ENCODE data around the gene ATP1A3.
"Not testable (repeated sequence)": the region's sequence is repeated elsewhere in the genome, so short reads cannot be mapped to it uniquely, and the experiment has no call there.

The ATP1A3 gene

DNA sequence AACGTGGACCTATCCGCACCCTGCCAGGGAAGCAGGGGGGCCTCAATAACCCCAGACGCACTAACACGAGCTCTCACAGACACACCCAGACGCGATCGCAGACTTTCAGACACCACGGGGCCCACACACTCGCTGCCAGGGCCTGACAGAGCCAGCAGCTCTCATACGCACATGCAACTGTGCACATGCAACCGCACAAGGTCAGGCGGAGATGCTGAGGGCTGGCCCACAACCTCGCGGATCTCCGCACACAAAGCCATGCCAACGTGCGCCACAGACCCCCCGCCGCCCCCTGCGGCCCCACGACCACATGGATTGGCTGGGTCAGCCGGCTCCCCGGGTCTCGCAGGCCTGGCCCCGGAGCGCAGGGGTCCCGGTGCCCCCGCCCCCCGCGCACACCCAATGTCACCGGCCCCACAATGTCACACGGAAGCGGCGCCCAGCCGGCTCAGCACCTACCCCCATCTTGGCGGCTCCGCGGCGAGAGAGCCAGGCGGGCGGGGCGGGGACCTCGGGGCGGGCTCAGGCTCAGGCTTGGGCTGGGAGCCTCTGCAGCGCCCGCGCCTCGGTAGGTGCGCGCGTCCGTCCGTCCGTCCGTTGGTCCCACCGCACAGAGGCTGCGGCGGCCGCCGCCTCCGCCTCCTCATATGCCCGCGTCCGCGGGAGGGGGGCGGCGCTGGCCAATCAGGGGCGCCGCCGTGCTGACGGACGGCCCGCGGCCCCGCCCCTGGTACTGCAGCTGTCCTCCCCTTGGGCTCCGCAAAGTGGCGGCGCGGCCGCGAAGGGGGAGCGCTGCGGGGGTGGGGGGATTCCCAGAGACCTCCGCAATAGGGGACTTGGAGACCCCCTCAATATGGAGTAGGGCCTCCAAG lies at the start of gene ATP1A3:
Gene ATP1A3, minus strand, starts transcription at position 619 of the 872 bp plus-strand sequence. Its CDS starts 154 bp downstream, at position 465.
- peak; percentile 46 for DNase-seq

DNA sequence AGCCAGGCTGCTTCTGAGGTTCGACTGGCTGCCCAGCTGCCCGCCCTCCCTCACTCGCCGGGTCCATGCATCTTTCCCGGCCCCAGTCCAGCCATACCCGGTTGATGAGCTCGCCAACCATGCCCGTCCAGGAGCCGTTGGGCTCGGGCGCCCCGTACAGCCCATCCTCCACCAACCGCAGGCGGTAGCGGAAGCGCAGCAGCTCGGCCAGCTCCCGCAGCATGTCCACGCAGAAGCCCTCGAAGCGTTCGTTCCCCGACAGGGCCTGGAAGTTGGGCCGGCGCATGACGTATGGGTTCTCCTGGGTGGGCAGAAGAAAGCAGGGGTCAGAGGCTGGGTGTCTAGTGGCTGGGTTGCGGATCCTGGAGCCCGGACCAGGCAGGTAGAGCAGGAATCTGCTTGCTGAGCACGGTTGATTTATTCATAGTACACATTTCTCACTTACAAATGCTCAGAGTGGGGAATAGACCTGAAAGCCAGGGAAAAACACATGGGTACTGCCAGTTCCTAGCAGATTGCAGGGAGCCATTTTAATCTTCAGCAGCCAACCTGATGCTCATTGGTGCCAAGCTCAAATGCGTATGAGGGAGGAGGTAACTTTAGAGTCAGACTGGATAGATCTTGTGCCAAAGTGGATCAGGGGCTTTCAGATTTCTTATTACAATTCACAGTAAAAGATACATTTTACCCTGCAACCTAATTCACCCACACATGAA lies 48.6 kb upstream of the ATP1A3 start:
- no peak for DNase-seq

DNA sequence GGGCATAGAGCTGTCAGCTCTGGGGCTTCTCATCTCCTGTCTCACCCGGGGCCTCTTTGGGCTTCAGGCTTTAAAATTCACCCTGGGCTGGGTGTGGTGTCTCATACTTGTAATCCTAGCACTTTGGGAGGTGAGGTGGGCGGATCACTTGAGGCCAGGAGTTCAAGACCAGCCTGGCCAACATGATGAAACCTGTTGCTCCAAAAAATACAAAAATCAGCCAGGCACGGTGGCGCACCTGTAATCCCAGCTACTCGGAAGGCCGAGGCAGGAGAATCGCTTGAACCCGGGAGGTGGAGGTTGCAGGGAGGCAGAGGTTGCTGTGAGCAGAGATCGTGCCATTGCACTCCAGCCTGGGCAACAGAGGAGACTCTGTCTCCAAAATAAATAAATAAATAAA lies 46.5 kb upstream of the ATP1A3 start:
- not testable (repeated sequence) for DNase-seq

DNA sequence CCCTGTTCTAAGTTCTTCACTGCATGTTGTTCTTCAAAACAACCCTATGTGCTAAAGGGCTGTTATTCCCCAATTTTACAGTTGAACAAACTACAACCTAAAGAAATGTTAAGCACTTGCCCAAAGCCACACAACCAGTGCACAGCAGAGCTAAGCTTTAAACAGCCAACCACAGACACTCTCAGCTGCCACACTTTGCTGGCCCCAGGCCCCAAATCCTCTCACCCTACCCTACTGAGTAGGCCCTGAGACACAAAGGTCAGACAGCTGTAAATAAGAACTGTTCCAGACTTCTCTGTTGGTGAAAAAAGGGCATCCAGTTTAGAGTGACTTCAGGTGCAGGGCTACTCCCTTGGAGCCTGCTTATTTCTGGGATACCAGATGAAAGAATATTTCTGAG lies 46.0 kb upstream of the ATP1A3 start:
- no peak for DNase-seq

DNA sequence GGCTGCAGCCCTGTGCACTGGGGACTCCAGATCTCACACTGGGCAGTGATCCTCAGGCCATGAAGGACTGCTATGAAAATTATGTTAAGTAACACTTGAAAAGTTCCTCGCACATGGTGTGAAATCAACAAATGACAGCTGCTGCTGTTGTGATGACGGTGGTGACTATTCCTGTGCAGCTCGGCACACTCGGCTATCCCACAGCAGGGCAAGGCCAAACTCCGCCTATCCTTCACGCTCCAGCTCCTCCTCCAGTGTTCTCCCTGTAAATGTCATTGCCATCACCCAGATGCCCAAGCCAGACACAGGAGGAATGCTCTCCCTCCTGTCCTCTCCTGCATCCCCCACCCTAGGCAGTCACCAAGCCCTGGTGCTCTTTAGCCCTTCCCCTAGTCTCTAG lies 44.6 kb upstream of the ATP1A3 start:
- DNase-seq: no peak

DNA sequence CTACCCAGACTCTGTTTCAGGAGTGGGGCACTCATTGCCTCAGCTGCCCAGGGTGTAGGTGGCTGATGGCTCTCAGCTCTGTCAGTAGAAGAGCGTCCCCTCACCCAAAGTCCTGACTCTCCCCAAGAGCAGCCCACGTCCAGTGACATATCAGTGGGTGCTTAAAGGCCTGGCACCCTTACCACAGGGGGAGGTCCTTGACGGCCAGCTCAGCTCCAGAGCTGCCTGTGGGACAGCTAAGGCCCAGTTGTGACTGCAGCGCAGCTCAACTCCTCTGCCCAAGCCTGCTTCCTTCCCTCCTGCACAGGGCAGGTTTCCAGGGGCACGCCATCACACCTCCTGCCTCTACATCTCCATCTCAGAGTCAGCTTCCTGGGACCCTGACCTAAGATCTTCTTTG lies 43.6 kb upstream of the ATP1A3 start:
- DNase-seq: no peak

DNA sequence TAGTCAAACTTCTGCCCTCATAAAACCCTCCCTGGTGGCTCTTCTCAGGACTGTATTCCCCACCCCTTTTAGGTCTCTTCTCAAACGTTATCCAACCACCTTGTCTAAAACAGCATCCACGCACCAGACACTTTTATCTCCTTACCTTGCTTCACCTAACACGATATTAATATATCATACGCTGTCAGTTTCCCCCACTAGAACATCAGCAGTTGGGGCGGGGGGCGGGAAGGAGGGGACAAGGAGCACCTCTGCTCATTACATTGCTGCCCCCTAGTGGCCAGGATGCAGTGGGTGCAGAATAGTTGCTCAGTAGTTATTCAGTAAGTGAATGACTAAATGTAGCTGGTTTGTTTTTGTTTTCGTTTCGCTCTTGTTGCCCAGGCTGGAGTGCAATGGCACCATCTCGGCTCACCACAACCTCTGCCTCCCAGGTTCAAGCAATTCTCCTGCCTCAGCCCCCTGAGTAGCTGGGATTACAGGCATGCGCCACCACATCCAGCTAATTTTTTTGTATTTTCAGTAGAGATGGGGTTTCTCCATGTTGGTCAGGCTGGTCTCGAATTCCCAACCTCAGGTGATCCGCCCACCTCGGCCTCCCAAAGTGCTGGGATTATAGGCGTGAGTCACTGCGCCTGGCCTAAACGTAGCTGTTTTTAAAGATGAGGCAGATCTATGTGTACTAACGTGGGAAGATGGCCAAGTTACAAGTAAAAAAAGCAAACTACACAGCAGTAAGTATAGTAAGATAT lies 40.8 kb upstream of the ATP1A3 start:
- peak; percentile 76 for DNase-seq

DNA sequence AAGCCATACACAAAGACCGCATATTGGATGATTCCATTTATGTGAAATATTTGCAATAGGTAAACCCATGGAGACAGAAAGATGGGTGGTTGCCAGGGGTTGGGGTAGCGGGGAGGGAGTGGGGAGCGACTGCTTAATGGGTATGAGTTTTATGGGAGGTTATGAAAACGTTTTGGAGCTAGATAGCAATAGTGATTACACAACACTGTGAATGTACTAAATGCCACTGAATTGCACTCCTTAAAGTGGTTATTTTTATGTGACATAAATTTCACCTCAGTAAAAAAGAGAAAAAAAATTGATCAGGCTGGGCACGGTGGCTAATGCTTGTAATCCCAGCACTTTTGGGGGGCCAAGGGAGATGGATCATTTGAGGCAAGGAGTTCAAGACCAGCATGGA lies 39.4 kb upstream of the ATP1A3 start:
- DNase-seq: no peak

DNA sequence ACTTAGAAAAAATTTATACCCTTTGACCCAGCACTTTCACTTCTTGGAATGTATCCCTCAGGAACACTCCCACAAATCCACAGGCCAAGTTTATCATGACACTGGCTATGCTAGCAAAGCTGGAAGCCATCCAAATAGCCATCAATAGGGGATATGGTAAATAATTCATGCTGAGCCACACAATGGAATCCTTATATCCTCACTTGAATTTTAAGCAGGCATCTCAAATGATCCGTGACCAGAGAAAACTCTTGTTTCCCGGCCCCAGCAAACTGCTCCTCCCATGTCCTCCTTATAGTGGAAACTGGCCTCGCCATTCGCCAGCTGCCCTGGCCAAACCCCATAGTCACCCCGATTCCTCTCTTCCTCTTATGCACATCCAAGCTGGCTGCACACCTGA lies 38.4 kb upstream of the ATP1A3 start:
- no peak for DNase-seq

DNA sequence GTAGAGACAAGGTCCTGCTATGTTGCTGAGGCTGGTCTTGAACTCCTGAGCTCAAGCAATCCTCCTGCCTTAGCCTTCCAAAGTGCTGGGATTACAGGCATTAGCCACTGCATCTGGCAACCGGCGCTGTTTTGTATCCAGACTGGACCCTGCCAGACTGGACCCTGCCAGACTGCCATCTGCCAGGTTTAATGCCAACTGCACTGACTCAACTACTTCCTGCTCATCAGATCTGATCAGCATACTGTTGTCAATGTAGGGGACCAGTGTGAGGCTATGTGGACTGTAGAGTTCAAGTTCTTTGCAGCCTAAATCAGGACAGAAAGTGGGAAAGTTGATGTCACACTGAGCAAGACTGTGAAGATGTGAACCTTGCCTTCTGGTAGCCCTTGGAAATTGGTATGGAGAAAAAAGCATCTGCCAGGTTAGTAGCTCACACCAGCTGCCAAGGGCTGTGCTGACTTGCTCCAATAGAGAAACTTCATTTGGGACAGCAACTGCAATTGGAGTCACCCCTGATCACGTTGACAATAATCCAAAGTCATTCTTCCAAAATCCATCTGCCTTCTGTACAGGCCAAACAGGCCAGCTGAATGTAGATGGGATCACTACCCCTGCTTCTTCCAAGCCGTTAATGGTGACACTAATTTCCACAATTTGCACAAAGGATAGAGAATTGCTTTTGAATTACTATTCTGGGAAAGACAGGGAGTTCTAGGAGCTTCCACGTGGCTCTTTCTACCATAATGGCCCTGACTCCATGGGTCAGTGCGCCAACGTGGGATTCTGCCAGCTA lies 36.8 kb upstream of the ATP1A3 start:
- DNase-seq: no peak

DNA sequence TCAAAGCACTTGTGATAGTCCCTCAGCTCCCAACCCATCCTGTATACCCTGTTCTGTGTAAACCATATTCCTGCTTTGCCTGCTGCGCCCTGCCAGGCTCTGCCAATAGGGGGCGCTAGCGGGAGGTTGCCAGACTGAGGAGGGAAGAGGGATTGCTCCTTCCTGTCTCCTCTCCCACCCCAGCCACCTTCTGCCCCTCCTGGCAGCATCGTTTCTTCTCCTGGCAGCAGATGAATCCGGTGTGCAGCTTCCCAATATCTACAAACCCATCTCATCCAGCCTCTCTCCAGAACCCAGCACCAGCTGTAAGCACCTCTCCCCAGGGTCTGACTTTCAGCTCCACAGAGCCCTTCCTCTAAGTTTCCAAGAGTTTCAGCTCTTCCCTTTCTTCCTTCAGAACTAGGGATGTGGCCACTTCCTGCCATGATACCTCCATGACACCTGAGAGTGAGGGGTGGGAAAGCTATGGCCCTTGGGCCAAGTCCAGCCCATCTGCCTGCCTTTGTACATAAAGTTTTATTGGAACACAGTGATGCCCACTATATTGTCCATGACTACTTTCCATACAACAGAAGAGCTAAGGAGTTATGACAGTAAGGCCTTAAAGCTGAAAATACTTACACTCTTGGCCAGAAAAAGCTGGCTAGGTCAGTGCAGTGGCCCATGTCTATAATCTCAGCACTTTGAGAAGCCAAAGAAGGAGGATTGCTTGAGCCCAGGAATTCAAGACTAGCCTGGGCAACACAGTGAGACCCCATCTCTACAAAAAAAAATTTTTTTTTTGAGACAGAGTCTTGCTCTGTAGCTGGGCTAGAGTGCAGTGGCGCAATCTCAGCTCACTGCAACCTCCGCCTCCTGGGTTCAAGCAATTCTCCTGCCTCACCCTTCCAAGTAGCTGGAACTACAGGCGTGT lies 34.5 kb upstream of the ATP1A3 start:
- peak; percentile 21 for DNase-seq

DNA sequence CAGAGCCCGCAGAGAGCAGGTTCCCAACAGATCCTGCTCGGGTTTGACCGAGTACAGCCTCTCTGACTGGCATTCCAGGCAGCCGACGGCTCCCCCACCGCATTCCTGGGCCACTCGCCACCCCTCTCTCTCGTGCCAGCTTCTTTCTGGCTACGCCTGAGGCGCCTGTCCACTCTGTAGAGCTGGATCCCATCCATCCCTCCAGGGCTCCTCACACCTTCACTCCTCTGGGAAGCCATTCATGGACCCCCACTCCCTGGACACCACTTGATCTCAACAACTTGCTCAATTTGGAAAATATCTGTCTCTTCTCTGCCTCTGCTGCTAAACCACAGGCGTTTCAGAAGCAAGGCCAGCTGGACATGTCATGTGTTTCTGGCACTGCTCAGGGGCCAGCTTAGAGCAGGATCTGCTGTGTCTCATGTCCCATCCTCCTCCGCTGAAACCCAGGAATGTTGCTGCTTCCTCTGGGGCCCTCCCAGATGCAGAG lies 30.6 kb upstream of the ATP1A3 start:
- DNase-seq: no peak

DNA sequence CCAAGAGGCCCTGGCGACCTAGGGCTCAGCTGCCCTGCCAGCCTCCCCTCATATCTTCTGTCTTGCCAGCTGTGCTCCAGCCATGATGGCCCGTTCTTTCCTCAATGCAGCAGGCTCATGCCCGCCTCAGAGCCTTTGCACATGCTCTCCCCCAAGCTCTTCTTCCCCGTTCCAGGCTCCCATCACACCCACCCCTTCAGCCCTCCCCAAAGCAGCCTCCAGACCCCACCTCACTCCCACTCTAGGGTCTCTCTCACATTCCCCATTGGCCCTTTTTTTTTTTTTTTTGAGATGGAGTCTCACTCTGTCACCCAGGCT lies 29.9 kb upstream of the ATP1A3 start:
- DNase-seq: no peak

DNA sequence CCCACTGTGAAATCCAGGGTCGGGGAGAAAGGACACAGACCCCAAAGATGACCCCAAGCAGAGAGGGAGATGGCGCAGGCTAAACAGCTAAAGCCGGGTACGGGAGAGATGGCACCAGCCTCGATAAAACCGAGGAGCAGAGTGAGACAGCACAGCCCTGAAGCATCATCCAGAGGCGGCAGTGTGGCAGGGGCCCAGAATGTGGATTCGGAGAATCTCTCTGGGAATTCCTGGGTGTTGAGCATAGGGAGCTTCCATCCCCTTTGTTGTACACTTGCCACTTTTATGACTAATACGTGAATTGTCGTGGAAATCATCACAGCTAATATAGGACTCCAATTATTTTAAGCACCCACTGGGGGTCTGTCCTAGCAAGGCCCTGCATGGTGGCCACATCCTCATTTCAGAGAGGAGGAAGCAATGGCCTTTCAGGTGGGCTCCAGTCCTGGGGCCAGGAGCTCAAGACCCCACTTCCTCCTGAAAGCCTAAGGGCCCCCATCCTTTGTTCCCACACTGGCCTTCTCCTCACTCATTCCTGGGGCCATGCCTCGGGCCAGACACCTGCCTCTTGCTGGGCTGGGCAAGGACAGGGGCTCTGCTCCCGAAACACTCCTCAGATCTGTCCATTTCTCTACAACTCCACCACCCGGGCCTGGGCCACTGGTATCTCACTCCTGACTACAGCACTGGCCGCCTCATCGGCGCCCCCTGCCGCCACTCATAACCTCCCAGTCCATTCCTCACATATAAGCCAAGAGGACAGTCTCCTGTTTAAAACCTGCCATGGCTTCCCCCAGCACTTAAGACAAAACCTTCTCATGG lies 29.3 kb upstream of the ATP1A3 start:
- DNase-seq: peak; percentile 9

DNA sequence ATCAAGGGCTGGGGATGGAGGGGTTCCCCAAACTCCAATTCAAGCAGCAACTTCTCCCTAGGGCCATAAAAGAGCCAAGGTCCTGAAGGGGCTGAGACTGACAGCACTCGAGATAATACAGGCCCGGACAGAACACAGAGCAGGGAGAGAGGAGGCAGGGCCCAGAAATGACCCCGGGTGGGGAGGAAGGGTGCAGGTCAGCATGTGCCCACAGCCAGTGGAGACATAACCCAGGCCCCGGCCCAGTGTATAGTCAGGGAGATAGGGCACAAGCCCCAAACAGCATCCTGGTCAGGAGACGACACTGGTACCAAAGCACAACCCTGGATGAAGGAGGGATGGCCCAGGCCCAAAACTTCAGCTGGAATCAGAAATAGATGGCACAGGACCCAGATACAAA lies 28.6 kb upstream of the ATP1A3 start:
- no peak for DNase-seq

DNA sequence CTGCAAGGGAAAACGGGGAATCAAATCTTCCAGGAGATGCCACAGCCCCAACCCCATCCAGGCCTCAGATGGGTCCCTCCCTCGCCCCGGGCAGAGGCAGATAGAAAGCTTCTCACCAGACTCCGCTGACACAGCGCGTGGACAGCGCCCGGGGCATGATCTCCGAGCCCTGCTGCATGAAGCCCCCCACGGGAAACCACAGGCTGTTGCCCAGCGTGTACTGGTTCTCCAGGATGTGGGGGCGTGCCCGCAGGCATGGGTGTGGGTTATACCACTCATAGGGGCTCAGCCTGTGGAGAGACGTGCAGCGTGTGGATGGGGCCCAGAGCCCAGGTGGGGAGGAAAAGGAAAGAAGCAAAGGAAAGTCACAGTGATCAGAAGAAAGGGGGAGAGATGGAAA lies 27.2 kb upstream of the ATP1A3 start:
- no peak for DNase-seq

DNA sequence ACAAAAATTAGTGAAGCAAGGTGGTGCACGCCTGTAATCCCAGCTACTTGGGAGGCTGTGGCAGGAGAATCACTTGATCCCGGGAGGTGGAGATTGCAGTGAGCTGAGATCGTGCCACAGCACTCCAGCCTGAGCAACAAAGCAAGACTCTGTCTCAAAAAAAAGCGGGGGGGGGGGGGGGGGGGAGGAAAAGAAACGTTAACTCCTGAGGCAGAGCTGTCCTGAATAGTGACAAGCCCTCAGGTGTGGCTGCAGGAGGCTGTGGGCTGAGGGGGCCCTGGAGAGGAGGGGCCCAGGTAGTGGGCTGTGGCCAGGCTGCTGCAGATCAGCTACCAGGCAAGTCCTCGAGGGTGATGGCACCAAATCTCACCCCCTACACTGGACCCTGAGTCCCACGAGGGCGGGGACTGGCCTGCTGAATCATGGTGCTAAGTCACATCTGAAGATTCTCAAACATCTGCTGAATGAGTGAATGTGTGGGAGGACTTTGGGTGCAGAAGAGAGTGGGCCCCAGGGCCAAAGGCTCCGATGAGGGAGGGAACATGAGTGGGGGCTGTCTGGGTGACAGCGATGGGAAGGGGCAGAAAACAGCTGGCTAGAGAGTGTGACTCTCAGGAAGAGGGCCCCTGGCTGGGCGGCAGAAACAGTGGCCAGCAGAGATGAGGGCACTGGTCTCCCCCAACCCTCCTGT lies 24.6 kb upstream of the ATP1A3 start:
- DNase-seq: no peak

DNA sequence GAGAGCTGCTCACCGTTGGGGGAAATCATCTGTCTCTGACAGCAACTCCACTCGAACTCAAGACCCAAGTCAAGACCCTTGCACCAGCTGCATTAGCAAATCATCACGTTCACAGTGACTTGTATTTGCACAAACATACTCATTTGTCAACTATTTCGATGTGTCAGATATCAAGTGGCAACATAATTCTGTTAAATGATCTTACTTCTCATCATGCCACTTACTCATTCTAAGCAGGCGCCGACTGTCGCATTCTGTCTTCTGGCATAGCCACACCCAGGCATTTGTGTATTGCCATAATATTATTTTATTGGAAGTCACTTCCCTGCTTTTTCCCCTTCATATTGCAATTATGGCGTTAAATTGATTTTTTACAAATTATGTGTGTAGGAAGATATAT lies 23.0 kb upstream of the ATP1A3 start:
- no peak for DNase-seq

DNA sequence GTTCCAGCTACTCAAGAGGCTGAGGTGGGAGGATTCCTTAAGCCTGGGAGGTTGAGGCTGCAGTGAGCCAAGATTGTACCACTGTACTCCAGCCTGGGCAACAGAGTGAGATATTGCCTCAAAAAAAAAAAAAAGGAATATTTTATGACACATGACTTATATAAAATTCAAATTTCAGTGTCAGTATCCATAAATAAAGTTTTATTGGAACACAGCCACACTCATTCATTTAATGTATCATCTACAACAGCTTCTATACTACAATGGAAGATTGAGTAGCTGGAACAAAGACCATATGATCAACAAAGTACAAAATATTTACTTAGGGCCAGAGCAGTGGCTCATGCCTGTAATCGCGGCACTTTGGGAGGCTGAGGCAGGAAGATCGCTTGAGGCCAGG lies 18.7 kb upstream of the ATP1A3 start:
- not testable (repeated sequence) for DNase-seq
